Measurements from ENCODE around the gene ZNF543.
"Not testable (repeated sequence)": the region's sequence is repeated elsewhere in the genome, so short reads cannot be mapped to it uniquely, and the experiment has no call there.

The ZNF543 gene

DNA sequence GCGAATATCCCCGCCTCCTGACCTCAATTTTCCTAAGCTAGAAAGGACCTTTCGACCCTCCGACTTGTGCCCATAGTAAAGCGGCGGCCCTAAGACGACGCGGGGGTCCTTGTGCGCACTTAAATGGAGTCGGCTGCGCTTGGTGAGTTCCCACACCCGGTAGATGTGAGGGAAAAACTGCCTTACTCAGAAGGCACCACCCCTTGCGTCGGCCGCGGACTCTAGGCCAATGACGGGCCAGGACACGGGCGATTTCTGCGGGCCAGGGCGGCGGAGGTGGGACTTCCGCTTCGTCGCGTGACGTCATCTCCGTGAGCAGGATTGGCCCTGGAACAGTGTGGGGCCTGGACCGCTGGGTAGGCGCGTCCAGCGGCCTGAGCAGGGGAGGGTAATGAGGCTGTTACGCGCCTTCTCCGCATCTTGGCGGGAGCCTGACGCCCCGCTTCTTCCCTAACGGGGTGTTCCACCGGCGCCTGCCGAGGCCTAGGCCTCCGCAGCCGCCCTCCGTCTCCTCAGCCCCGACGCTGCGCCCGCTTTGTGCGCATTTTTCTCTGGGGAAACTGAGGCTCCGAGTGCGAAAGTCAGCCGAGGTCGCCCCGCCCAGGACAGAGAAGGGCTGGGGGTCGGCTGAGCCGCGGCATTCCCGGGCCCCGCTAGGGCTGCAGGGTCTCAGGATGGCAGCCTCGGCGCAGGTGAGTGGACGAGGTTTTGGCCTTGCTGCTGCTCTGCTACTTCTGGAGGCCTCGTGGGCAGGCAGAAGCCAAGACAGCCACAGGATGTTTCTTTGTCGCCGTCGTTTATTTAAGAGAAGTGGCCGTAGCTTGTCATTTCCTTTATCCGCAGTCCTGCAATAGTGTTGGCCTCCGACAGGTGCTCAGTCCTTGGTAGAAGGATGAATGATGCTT is at the start of gene ZNF543:
Gene ZNF543 (plus strand): TSS at position 293 of the 905 bp plus-strand sequence. CDS start 382 bp downstream, at position 675.
- DNase-seq (ENCODE audit: low spot score), result peak; percentile 97

DNA sequence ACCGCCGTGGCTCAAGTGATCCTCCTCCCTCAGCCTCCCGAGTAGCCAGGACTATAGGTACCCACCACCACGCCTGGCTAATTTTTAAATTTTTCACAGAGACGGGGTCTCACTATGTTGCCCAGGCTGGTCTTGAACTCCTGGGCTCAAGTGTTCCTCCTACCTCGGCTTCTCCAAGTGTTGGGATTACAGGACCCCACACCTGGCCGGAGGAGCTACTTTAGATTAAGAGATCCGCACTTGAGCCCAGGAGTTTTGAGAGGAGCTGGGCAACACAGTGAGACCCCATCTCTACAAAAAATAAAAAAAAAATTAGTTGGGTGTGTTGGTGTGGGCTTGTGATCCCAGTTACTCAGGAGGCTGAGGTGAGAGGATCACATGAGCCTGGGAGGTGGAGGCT is 49.0 kb upstream of the ZNF543 start:
- DNase-seq (ENCODE audit: low spot score), result no peak

DNA sequence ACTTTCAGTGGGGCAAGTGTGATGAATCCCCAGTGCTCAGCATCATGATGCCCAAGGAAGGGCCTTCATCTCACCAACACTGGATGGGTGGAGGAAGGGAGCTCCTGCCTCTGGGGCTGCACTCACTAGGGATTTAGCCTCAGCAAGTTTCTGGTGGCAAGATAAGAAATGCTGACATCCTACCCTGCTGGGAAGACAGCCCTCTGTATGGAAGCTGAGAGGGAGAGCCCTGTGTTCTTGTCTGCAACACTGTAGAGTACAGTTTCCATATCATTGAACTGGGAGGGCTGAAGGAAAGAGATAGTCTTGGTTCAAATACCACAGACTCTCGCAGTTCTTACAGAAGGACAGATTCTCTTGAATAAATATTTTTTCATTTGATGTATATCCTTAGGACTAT is 47.3 kb upstream of the ZNF543 start:
- no peak for DNase-seq (ENCODE audit: low spot score)

DNA sequence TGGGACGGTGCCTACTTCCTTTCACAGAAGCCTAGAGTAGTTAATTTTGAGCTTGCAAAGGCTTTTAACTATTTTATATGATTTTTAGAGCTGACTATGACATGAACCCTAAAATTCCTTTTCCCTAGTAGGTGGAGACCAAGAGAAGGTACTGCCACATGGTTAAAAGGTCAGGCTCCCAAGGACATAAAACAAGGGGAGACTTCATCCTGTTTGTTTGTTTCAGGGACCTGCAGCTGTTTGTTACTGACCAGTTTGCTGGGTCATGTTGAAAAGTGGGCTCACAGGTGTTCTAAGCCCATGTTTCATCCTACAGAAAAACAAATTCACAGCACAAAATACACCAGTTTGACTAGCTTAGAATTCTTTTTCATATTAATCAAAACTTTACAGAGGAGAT is 43.8 kb upstream of the ZNF543 start:
- no peak for DNase-seq (ENCODE audit: low spot score)

DNA sequence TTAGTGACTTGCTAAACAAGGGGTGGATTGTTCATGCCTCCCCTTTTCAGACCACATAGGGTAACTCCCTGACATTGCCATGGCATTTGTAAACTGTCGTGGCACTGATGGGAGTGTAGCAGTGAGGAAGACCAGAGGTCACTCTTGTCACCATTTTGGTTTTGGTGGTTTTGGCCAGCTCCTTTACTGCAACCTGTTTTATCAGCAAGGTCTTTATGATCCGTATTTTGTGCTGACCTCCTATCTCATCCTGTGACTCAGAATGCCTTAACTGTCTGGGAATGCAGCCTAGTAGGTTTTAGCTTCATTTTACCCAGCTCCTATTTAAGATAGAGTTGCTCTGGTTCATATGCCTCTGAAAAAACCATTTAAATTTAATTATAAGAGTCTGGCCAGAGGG is 41.8 kb upstream of the ZNF543 start:
- DNase-seq (ENCODE audit: low spot score), result not testable (repeated sequence)

DNA sequence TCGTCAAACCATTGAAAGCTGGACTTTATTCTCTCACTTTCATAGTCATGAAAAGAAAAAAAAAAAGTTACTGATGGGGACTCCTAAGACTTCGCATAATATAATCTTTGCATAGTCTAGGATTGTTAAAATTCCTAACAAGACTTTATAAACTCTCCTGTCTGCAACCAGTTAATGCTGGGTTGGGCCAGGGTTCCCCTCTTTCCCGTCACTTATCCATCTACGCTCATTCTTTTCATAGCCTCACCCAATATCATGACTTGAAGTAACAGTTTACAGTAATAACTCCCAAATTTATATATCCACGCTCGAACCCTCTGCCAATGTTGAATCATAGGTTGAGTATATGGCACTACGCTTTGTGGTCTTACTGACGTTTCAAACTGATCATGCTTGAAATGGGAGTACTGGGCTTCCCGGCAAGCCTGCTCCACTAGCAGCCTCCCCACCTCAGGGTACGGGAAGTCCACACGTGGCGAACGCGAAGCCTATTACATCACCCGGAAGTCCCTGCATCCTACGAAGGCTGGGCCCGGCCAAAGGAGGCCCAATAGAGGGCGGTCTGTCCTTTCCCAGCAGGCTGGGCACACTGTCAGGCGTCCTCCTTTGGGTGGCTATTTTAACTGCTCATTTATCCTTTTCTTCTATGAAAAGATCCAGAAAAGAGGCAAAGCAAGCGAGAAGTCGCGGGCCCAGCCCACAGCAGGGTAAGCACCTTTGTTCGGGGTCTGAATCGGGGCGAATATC is 40.7 kb upstream of the ZNF543 start:
- peak; percentile 94 for DNase-seq (ENCODE audit: low spot score)

DNA sequence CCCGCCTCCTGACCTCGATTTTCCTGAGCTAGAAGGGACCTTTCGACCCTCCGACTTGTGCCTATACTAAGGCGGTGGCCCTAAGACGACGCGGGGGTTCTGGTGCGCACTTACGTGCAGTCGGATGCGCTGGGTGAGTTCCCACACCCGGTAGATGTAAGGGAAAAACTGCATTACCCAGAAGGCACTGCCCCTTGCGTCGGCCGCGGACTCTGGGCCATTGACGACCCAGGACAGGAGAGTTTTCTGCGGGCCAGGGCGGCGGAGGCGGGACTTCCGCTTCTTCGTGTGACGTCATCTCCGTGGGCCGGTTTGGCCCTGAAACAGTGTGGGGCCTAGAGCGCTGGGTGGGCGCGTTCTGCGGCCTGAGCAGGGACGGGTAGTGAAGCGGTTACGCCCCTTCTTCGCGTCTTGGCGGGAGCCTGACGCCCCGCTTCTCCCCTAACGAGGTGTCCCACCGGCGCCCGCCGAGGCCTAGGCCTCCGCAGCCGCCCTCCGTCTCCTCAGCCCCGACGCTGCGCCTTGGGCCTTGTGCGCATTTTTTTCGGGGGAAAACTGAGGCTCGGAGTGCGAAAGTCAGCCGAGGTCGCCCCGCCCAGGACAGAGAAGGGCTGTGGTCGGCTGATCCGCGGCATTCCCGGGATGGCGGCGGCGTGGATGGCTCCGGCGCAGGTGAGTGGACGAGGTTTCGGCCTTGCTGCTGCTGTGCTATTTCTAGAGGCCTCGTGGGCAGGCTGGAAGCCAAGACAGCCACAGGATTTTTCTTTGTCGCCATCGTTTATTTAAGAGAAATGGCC is 39.9 kb upstream of the ZNF543 start, which contains the start of gene ZNF460:
Gene ZNF460 (plus strand): TSS at position 321 of the 797 bp plus-strand sequence. CDS start 322 bp downstream, at position 643.
- peak; percentile 93 for DNase-seq (ENCODE audit: low spot score)

DNA sequence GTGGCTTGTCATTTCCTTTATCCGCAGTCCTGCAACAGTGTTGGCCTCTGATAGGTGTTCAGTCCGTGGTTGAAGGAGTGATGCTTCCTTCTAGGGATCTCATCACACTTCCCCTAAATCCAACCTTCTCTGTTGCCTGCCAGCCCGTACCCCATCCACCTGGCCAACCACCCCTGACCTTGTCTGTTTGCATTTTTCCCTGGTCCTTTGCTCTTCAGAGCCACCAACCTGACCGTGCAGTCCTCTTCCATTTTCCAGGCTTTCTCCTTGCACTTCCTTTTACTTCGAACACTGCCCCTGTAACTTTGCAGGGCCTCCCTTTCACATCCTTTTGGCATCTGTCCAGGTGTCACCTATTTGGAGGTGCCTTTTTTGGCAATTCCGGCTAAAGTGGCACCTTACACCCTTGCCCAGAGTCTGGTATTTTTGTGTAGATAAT is 39.3 kb upstream of the ZNF543 start:
- DNase-seq (ENCODE audit: low spot score), result no peak

DNA sequence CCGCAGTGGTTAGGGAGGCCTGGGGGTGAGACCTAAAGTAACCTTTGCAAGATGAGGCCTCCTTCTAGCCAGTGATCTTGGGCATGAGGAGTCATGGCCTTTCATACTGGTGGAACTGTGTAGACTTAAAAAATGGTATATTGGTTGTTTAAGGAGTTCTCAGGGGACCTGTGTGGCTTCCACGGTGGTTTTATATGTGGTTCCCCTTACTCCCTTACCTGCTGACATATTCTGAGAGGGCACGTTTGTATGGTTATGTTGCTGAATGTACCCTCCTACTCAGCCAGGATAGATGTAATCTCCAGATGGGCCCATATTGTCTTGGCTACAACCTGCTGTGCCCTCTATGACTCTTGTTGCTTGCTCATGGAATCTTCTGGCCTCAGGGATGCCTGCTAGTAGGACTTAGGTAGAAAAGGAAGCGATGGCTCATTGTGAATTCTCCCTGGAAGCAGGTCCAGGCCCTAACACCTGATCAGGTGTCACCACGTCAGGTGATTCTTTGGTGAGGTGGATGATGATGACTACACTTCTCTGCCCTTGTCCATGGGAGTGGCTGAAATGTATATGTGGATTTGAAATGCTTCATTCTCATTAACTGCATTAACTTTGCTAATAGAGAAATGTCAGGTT is 38.1 kb upstream of the ZNF543 start:
- DNase-seq (ENCODE audit: low spot score), result no peak

DNA sequence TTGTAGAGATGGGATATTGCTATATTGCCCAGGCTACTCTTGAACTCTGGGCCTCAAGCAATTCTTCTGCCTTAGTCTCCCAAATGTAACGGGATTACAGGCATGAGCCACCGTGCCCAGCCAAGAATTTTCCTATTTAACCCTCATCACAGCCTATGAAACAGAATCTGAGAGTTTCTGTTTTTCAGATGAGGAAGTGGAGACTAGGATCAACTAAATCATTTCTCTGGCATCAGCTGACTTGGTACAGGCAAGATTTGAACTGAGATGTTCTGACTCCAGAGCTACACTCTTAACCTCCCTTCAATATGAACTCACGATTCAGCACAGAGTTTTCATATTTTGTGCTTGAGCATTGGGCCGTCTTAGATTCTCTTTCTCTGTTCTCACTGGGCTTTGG is 31.9 kb upstream of the ZNF543 start:
- no peak for DNase-seq (ENCODE audit: low spot score)

DNA sequence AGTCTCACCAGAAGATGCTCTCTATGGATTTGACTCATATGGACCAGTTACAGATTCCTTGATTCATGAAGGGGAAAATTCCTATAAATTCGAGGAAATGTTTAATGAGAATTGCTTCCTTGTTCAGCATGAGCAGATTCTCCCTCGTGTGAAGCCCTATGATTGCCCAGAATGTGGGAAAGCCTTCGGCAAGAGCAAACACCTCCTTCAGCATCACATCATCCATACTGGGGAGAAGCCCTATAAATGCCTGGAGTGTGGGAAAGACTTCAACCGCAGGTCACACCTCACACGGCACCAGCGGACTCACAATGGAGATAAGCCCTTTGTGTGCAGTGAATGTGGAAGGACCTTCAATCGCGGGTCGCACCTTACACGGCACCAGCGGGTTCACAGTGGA is 29.3 kb upstream of the ZNF543 start:
- DNase-seq (ENCODE audit: low spot score), result no peak

DNA sequence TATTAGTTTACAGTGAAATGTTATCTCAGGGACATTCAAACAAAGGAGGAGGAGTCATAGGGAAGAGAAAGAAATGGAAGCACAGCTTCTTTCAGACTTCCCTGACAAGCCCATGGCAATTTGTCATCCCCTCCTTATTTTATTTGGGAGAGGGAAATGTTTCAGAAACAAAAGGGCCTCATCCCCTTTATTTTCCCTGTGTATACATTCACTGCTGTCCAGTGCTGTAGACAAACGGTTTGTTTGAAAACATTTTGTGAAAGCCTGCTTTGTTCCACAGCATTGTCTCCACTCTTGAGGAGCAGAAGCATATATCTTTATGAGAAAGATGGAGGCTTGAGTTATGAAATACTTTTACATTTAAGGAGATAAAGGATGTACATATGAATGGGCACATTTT is 27.7 kb upstream of the ZNF543 start:
- DNase-seq (ENCODE audit: low spot score), result no peak

DNA sequence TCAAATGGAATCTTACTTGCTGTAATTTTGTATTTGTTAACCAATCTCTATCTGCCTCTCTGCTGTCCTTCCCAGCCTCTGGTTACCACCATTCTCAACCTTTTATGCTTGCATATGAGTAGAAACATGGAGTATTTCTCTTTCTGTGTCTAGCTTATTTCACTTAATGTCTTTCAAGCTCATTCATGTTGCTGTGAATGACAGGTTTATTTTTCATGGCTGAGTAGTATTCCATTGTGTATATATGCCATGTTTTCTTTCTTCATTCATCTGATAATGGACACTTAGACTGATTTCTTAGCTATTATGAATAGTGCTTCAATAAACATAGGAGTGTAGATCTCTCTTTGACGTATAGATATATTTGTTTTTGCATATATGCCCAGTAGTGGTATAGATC is 26.6 kb upstream of the ZNF543 start:
- DNase-seq (ENCODE audit: low spot score), result no peak

DNA sequence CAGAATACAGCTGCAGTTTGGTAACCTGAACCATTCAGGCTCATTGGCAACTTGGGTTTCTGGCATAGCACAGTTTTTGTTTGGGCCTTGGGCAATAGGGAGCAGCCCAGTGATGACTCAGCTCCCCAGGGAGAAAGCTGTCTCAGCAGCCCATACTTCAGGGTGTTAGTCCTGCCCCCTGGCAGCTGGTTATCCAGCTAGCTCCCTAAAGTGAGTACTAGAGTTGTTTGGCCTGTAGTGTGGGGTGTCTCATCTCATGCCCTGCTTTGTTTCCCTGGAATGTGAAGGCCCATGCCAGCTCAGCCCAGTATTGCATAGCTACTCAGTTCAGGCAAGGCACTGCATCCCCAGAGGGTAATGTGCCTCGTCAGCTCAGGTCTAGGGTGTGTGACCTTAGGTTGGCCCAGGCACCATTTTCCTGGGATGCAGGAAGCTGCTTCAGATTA is 18.2 kb upstream of the ZNF543 start:
- DNase-seq (ENCODE audit: low spot score), result peak; percentile 81

DNA sequence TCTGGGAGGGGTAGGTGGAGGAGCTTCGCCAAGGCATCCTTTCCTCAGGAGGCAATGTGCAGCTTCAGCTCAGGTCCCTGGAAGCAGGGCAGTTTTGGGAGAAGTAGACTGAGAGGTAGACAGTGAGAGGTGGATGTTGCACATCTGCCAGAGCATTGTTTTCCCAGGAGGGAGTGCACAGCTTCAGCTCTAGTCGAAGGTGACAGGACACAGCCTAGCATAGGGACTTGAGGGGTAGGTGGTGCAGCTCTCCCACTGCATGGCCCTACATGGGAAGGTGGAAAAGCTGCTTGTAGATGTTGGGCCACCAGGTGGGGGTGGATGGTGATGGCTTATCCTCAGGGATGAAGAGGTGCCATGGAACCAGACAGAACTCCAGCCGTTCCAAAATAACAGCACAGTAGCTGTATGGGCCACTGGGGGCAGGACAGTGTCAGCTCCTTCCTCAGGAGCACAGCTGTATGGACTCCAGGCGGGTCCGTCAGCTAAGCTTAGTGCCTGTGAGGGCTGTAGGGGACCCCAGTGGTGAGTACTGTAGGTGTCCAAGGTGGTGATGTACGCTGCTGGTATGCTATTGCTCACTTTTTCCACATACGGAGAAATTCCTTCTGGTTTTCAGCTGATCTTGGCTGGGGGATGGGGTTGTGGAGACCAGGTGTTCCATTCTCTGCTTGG is 17.4 kb upstream of the ZNF543 start:
- no peak for DNase-seq (ENCODE audit: low spot score)

DNA sequence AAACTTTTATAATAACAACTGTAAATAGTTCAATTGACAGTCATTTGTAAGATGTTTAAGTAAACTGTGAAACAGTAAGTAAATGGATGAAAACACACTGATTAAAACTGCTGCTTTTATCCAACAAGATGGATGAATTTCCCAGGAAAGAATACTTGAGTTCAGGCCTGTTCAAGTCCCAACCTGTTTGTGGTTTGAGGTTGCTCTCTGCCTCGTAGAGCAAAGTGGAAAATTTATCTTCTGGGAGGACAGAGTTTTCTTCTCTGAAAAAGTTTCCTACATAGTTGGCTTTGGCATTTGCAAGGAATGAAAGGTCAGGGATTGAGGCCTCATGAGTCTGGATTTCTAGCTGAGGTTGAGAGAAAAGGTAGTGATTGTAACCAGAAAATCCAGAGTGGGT is 15.2 kb upstream of the ZNF543 start:
- no peak for DNase-seq (ENCODE audit: low spot score)

DNA sequence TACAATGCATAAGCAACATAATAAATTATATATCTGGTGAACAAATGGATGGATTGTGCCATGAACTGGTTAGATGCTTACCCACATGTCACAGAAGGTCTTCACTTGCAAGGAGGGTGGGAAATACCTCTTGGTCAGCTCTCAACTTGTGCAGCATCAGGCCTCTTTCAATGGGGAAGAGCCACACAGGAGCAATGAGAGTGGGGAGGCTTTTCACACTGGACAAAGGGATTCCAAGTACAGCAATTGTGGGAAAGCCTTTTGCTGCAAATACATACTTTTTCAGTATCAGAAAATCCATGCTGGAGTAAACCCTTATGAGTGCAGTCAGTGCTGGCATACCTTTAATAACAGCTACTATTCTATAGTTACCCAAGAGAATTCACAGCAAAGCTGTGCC is 11.8 kb upstream of the ZNF543 start:
- DNase-seq (ENCODE audit: low spot score), result no peak

DNA sequence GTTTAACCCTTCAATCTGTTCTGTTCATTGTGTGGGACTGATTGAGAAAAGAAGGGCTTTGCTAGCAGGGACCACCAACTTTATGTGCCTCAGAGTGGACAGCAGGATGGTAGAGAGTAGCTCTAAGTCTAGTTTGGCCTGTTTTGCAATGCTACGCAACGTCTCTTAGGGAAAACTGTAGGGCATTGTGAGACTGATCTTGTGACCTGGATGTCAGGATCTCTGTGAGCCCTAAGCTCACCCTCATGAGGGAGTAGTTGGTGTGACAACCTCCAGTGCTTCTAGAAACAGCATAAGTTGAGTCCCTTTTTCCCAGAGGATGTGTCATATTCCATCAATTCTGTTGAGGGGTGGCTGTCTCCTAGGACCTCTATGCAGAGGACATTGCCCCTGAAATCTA is 9.5 kb upstream of the ZNF543 start:
- DNase-seq (ENCODE audit: low spot score), result no peak

DNA sequence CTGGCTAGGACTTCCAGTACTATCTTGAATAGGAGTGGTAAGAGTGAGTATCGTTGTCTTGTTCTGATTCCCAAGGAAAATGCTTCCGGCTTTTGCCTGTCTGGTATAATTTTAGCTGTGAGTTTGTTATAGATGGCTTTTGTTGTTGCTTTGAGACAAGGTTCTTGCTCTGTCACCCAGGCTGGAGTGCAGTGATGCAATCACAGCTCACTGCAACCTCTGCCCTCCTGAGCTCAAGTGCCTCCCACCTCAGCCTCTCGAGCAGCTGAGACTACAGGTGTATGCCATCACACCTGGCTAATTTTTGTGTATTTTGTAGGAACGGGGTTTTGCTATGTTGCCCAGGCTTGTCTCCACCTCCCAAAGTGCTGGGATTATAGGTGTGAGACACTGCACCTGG is 6.1 kb upstream of the ZNF543 start:
- DNase-seq (ENCODE audit: low spot score), result no peak

DNA sequence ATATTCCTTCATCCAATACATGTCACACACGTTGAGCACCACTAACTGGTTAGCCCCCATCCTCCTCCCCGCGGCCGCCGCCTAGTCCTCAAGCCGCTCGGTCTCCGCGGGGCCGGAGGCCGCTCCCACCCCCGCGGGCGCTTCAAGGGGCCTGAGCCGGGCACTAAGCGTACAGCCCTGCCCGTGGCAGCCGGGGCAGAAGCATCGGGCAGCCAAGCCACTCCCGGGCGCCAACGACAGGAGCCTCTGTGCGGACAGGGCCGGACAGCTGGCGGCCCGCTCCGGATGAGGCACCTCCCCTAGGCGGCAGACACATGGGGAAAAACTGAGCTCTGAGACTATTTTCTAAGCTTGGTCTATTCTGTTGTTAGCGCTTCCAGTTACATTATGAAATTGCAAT is 2.8 kb upstream of the ZNF543 start:
- no peak for DNase-seq (ENCODE audit: low spot score)

DNA sequence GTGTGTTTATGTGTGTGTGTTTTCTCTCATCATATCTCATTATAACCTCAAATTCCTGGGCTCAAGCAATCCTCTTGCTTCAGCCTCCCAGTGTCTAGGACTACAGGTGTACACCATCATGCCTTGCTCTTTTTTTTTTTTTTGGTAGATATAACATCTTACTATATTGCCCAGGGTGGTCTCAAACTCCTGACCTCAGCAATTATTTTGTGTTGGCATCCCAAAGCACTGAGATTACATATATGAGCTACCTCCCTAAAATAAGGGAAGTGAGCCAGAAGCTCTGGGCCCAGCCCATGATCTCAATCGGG is 448 bp upstream of the ZNF543 start:
- no peak for DNase-seq (ENCODE audit: low spot score)

All from hepatic stellate cell (primary cell).